Testis (tissue), 3 donors: ENCODE data around the gene FSTL5. TPM values are rescaled to one million over a fixed set of nuclear protein-coding genes. Genes with fewer than 3 reads are reported as not detected.

Source experiments
- DNase-seq: peaks from one replicate; pipeline ENCODE4 v3.0.0-alpha.2; 2019
- H3K27ac ChIP-seq, 2 donors: fragments of 200-600 bp; sonication (generic); one replicate each; pipeline ENCODE4 v1.5.1; 2019
- H3K27me3 ChIP-seq: fragments of 200-600 bp; sonication (generic); one replicate; pipeline ENCODE4 v1.5.1; 2019
- H3K36me3 ChIP-seq: fragments of 200-600 bp; sonication (generic); one replicate; pipeline ENCODE4 v1.5.1; 2017; ENCODE audit warnings: low read depth; ENCODE audit errors: missing control alignments
- H3K4me1 ChIP-seq: fragments of 200-600 bp; sonication (generic); one replicate; pipeline ENCODE4 v1.5.1; 2019
- H3K4me3 ChIP-seq, 2 donors: fragments of 200-600 bp; sonication (generic); one replicate each; pipeline ENCODE4 v1.5.1; 2017 to 2019
- H3K9me3 ChIP-seq: fragments of 200-600 bp; sonication (generic); one replicate; pipeline ENCODE4 v1.5.1; 2017
- POLR2A ChIP-seq: fragments of 450-650 bp; IDR thresholded peaks from one replicate; pipeline ENCODE4 v1.6.1; 2017; ENCODE audit warnings: antibody characterized with exemption, mild to moderate bottlenecking, moderate library complexity
- WGBS, 2 donors: methylation state at CpG; one replicate each; pipeline ENCODE4 v1.1.5; 2018; 5-methylcytosine and 5-hydroxymethylcytosine counted together
- intact Hi-C: fragments of 100-400 bp; cut with DNase I; formaldehyde crosslinking; loops from one replicate; pipeline ENCODE4 v1.15.1; 2023; ENCODE audit warnings: low total_unique reads
- polyA plus RNA-seq: library from polyadenylated mRNA; stranded (reverse); fragments of 350-450 nt; fragmentation: Illumina TruSeq; extraction: RNeasy Lipid Tissue Mini Kit (QIAGEN cat#74804); gene quantifications from one replicate; pipeline ENCODE4 v1.2.3, GENCODE V29; 2014; ENCODE audit warnings: low read depth, low replicate concordance; ENCODE audit not compliant: insufficient read depth
- total RNA-seq, 2 donors: library from RNA; depleted of rRNA; stranded (reverse); fragments of >200 nt; gene quantifications; one replicate each; pipeline ENCODE4 v1.2.3, GENCODE V29; 2016
- TF ChIP-seq, protein P1 (sequence below), 3 experiments: fragments of 450-650 bp in 2 of 3; fragments of 200-600 bp in 1 of 3; sonication (generic) in 1 of 3; IDR thresholded peaks; one replicate each; pipeline ENCODE4 v1.5.1; 2016 to 2019; ENCODE audit warnings: antibody characterized with exemption in 3 of 3, mild to moderate bottlenecking in 2 of 3, moderate library complexity in 1 of 3

Gene FSTL5
- total and polyA plus RNA-seq, 3 donors from 2014 or later: 0.57 to 1.0 (median 0.68) TPM

DNA sequence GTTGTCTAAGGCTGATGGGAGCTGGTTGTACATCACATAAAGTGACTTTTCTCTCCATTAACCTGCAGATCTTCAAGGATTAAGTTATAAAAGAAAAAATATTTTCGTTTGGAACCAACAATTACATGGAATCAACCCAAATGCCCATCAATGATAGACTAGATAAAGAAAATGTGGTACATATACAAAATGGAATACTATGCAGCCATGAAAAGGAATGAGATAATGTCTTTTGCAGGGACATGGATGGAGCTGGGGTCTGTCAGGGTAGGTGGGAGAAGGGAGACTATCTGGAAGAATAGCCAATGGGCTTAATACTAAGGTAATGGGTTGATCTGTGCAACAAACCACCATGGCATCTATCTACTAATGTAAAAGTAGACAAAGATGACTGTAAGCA is 313.2 kb downstream of the FSTL5 start:
- Histone ChIP-seq H3K4me3 (no peak overlapping the region), H3K9me3 (no peaks in the 10 kb centered on the region), H3K27me3 (no peaks in the 10 kb centered on the region), H3K4me1 (no peaks in the 10 kb centered on the region), H3K27ac (no peak overlapping the region), H3K36me3 (no peaks in the 10 kb centered on the region)
- 40 to 57% methylated on average over 1 of the region's 1 CpG for WGBS, 2 donors
- TF ChIP-seq, protein P1, sequence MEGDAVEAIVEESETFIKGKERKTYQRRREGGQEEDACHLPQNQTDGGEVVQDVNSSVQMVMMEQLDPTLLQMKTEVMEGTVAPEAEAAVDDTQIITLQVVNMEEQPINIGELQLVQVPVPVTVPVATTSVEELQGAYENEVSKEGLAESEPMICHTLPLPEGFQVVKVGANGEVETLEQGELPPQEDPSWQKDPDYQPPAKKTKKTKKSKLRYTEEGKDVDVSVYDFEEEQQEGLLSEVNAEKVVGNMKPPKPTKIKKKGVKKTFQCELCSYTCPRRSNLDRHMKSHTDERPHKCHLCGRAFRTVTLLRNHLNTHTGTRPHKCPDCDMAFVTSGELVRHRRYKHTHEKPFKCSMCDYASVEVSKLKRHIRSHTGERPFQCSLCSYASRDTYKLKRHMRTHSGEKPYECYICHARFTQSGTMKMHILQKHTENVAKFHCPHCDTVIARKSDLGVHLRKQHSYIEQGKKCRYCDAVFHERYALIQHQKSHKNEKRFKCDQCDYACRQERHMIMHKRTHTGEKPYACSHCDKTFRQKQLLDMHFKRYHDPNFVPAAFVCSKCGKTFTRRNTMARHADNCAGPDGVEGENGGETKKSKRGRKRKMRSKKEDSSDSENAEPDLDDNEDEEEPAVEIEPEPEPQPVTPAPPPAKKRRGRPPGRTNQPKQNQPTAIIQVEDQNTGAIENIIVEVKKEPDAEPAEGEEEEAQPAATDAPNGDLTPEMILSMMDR (IDR thresholded peaks at IDR 0.05): no peak
- TF ChIP-seq POLR2A: no peak
- DNase-seq: no peak
- intact Hi-C loops: no loop called here

GRCh38 chr4:161841759-161842158 is 322.0 kb downstream of the FSTL5 start:
- Histone ChIP-seq H3K4me3 (no peak overlapping the region), H3K27me3 (no peaks in the 10 kb centered on the region), H3K9me3 (no peaks in the 10 kb centered on the region), H3K36me3 (no peaks in the 10 kb centered on the region), H3K4me1 (no peaks in the 10 kb centered on the region), H3K27ac (no peak overlapping the region)
- 78 to 86% methylated on average over 4 of the region's 4 CpGs for WGBS, 2 donors
- intact Hi-C loops: no loop called here
- TF ChIP-seq, protein P1 (IDR thresholded peaks at IDR 0.05): no peak
- no peak for TF ChIP-seq POLR2A
- no peak for DNase-seq

- Histone ChIP-seq H3K27me3 (no peaks in the 10 kb centered on the region), H3K27ac (no peak overlapping the region), H3K4me1 (no peaks in the 10 kb centered on the region), H3K4me3 (no peak overlapping the region), H3K36me3 (no peaks in the 10 kb centered on the region), H3K9me3 (no peaks in the 10 kb centered on the region)
- intact Hi-C loops: no loop called here
- TF ChIP-seq, protein P1 (IDR thresholded peaks at IDR 0.05): no peak
- no peak for TF ChIP-seq POLR2A
- no peak for DNase-seq
Observed at GRCh38 chr4:161829591-161829990, 334.2 kb downstream of the FSTL5 start.

DNA sequence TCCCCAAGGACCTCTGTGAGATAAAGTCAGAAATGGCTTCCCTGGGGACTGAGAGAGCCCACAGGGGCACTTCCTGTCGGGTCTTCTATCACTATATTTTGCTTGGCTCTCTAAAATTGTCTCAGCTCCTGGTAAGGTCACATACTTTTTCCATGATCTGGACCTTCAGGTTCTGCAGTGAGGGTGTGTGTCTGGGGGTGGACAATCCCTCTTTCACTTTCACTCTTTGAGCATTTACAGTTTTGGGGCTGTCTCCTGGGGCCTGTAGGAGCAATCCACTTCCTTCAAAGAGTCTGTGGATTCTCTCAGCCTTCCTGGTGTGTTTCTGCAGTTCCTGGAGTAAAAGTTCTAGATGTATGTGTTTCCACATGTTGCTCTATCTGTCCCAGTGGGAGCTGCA is 335.7 kb downstream of the FSTL5 start:
- no peak for DNase-seq
- H3K4me1 ChIP-seq: no peaks in the 10 kb centered on the region
- no peaks in the 10 kb centered on the region for H3K27me3 ChIP-seq
- 65 to 82% methylated on average over 1 of the region's 1 CpG for WGBS, 2 donors
- no peaks in the 10 kb centered on the region for H3K9me3 ChIP-seq
- intact Hi-C loops: no loop called here
- no peak overlapping the region for H3K4me3 ChIP-seq
- no peak for TF ChIP-seq POLR2A
- H3K36me3 ChIP-seq: no peaks in the 10 kb centered on the region
- H3K27ac ChIP-seq: no peak overlapping the region

DNA sequence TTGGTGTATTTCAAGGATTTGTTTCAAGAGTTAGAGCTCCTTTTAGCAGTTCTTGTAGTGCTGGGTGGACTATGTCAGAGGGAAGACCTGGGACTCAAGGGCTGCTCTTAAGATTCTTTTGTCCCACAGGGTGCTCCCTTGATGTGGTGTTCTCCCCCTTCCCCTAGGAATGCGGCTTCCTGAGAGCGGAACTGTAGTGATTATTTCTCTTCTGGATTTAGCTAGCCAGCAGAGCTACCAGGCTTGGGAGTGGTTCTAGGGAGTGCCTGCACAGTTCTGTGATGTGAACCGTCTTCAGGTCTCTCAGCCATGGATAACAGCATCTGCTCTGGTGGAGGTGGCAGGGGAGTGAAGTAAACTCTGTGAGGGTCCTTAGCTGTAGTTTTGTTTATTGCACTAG is 336.8 kb downstream of the FSTL5 start:
- WGBS, 2 donors: 96% methylated on average over 3 of the region's 3 CpGs
- no peak overlapping the region for H3K27ac ChIP-seq
- no peak for DNase-seq
- no peaks in the 10 kb centered on the region for H3K9me3 ChIP-seq
- H3K27me3 ChIP-seq: no peaks in the 10 kb centered on the region
- H3K36me3 ChIP-seq: no peaks in the 10 kb centered on the region
- no peak overlapping the region for H3K4me3 ChIP-seq
- intact Hi-C loops: no loop called here
- no peaks in the 10 kb centered on the region for H3K4me1 ChIP-seq
- no peak for TF ChIP-seq POLR2A
- TF ChIP-seq, protein P1 (IDR thresholded peaks at IDR 0.05): no peak
